H9 (cell line): Measurements from ENCODE around the gene NEMP2. TPM values are rescaled to one million over a fixed set of nuclear protein-coding genes. Genes with fewer than 3 reads are reported as not detected.

Source experiments
- DNase-seq: peaks from one replicate; pipeline ENCODE4 v3.0.0-alpha.2; 2017
- H2AFZ ChIP-seq: one replicate; pipeline ENCODE4 v1.6.1; 2013; ENCODE audit warnings: mild to moderate bottlenecking, low read length, control low read depth, moderate library complexity
- H2AK5ac ChIP-seq: 2 replicates; pipeline ENCODE4 v1.6.1; 2013; ENCODE audit warnings: low read length, control low read depth, mixed read lengths; ENCODE audit not compliant: insufficient read length
- H2BK120ac ChIP-seq: one replicate; pipeline ENCODE4 v1.6.1; 2013; ENCODE audit warnings: low read depth, mild to moderate bottlenecking, low read length, control low read depth, inconsistent platforms; ENCODE audit not compliant: poor library complexity, severe bottlenecking
- H2BK12ac ChIP-seq: 2 replicates; pipeline ENCODE4 v1.6.1; 2013; ENCODE audit warnings: low read length, control low read depth, mixed read lengths, low read depth; ENCODE audit not compliant: insufficient read length
- H2BK15ac ChIP-seq: 2 replicates; pipeline ENCODE4 v1.6.1; 2013; ENCODE audit warnings: low read depth, low read length, control low read depth
- H2BK20ac ChIP-seq: one replicate; pipeline ENCODE4 v1.6.1; 2013; ENCODE audit warnings: low read depth, mild to moderate bottlenecking, low read length, control low read depth, inconsistent platforms; ENCODE audit not compliant: poor library complexity, severe bottlenecking
- H2BK5ac ChIP-seq: 2 replicates; pipeline ENCODE4 v1.6.1; 2013; ENCODE audit warnings: low read length, control low read depth, mixed read lengths; ENCODE audit not compliant: insufficient read length
- H3K14ac ChIP-seq: 2 replicates; pipeline ENCODE4 v1.6.1; 2013; ENCODE audit warnings: low read length, control low read depth; ENCODE audit not compliant: insufficient read depth
- H3K18ac ChIP-seq: 2 replicates; pipeline ENCODE4 v1.6.1; 2013; ENCODE audit warnings: low read depth, mild to moderate bottlenecking, mixed read lengths, low read length, control low read depth; ENCODE audit not compliant: insufficient read length
- H3K23ac ChIP-seq: 2 replicates; pipeline ENCODE4 v1.6.1; 2013; ENCODE audit warnings: low read length, control low read depth, mixed read lengths, low read depth; ENCODE audit not compliant: insufficient read length
- H3K23me2 ChIP-seq: 2 replicates; pipeline ENCODE4 v1.6.1; 2013; ENCODE audit warnings: low read depth, mild to moderate bottlenecking, mixed read lengths, low read length, control low read depth; ENCODE audit not compliant: insufficient read length, poor library complexity, severe bottlenecking
- H3K27ac ChIP-seq: 2 replicates; pipeline ENCODE4 v1.5.1; 2013; ENCODE audit warnings: low read length, control low read depth, mixed read lengths, low read depth; ENCODE audit not compliant: insufficient read length
- H3K27me3 ChIP-seq: 2 replicates; pipeline ENCODE4 v1.6.1; 2013; ENCODE audit warnings: low read length, control low read depth, inconsistent platforms; ENCODE audit not compliant: insufficient read depth
- H3K4ac ChIP-seq: 2 replicates; pipeline ENCODE4 v1.6.1; 2013; ENCODE audit warnings: low read depth, mild to moderate bottlenecking, control low read depth, inconsistent platforms, low read length, moderate library complexity
- H3K4me1 ChIP-seq: 2 replicates; pipeline ENCODE4 v1.6.1; 2013; ENCODE audit warnings: low read length, control low read depth, inconsistent platforms; ENCODE audit not compliant: insufficient read depth
- H3K4me2 ChIP-seq: 2 replicates; pipeline ENCODE4 v1.6.1; 2013; ENCODE audit warnings: low read length, control low read depth, mixed read lengths; ENCODE audit not compliant: insufficient read length, insufficient read depth
- H3K56ac ChIP-seq: 2 replicates; pipeline ENCODE4 v1.6.1; 2013; ENCODE audit warnings: low read depth, mild to moderate bottlenecking, mixed read lengths, low read length, control low read depth; ENCODE audit not compliant: insufficient read length
- H3K79me1 ChIP-seq: 2 replicates; pipeline ENCODE4 v1.6.1; 2013; ENCODE audit warnings: low read depth, mild to moderate bottlenecking, moderate library complexity, low read length, control low read depth, inconsistent platforms; ENCODE audit not compliant: insufficient read depth, poor library complexity, severe bottlenecking
- H3K79me2 ChIP-seq: 2 replicates; pipeline ENCODE4 v1.6.1; 2013; ENCODE audit warnings: low read length, control low read depth, inconsistent platforms; ENCODE audit not compliant: insufficient read depth
- H3K9ac ChIP-seq: 2 replicates; pipeline ENCODE4 v1.6.1; 2013; ENCODE audit warnings: low read length, control low read depth, mixed read lengths; ENCODE audit not compliant: insufficient read length; ENCODE audit errors: extremely low read depth
- H3K9me3 ChIP-seq: one replicate; pipeline ENCODE4 v1.6.1; 2013; ENCODE audit warnings: low read depth, low read length, inconsistent platforms; ENCODE audit not compliant: control insufficient read depth
- H3T11ph ChIP-seq: one replicate; pipeline ENCODE4 v1.6.1; 2013; ENCODE audit warnings: mild to moderate bottlenecking, low read length, control low read depth, inconsistent platforms
- H4K20me1 ChIP-seq: one replicate; pipeline ENCODE4 v1.6.1; 2013; ENCODE audit not compliant: control insufficient read depth, insufficient read length, insufficient read depth
- H4K5ac ChIP-seq: 2 replicates; pipeline ENCODE4 v1.6.1; 2013; ENCODE audit warnings: low read depth, mild to moderate bottlenecking, mixed read lengths, low read length, control low read depth; ENCODE audit not compliant: insufficient read length
- H4K8ac ChIP-seq: replicated peaks from 2 replicates; pipeline ENCODE4 v1.6.1; 2013; ENCODE audit warnings: low read length, control low read depth, mixed read lengths, low read depth; ENCODE audit not compliant: insufficient read length
- H4K91ac ChIP-seq: 2 replicates; pipeline ENCODE4 v1.6.1; 2013; ENCODE audit warnings: low read depth, mild to moderate bottlenecking, moderate library complexity, mixed read lengths, low read length, control low read depth; ENCODE audit not compliant: insufficient read length
- H3K27ac Mint-ChIP-seq, 3 experiments: 2 replicates in 2 of 3; 3 replicates in 1 of 3; pipeline ENCODE4 v1.8.0; 2020 to 2021; ENCODE audit warnings: mixed read lengths in 3 of 3, mild to moderate bottlenecking in 1 of 3, moderate library complexity in 1 of 3
- H3K27me3 Mint-ChIP-seq: 2 replicates; pipeline ENCODE4 v1.8.0; 2021; ENCODE audit warnings: low read depth, mild to moderate bottlenecking, moderate library complexity, mixed read lengths
- H3K36me3 Mint-ChIP-seq, 3 experiments: 2 replicates in 2 of 3; 3 replicates in 1 of 3; pipeline ENCODE4 v1.8.0; 2020 to 2021; ENCODE audit warnings: low read depth in 3 of 3, mixed read lengths in 3 of 3; ENCODE audit not compliant: insufficient read depth in 1 of 3
- H3K4me1 Mint-ChIP-seq, 2 experiments: 2 replicates each; pipeline ENCODE4 v1.8.0; 2020; ENCODE audit warnings: mixed read lengths in 2 of 2
- H3K4me3 Mint-ChIP-seq, 2 experiments: 2 replicates in 1 of 2; 3 replicates in 1 of 2; pipeline ENCODE4 v1.8.0; 2020 to 2021; ENCODE audit warnings: mild to moderate bottlenecking in 2 of 2, mixed read lengths in 2 of 2, moderate library complexity in 1 of 2
- H3K9me3 Mint-ChIP-seq, 2 experiments: 2 replicates in 1 of 2; 3 replicates in 1 of 2; pipeline ENCODE4 v1.8.0; 2020; ENCODE audit warnings: mild to moderate bottlenecking in 2 of 2, mixed read lengths in 2 of 2, moderate library complexity in 1 of 2
- total RNA-seq: library from RNA; stranded (reverse); gene quantifications from 2 replicates; pipeline ENCODE4 v1.2.1, GENCODE V29; 2021
- TF ChIP-seq, protein P1 (sequence below): fragments of 200-600 bp; sonication (generic); conservative IDR thresholded peaks from 3 replicates; pipeline ENCODE4 v1.8.0; 2021; ENCODE audit warnings: antibody characterized with exemption, mild to moderate bottlenecking

Gene NEMP2
- total RNA-seq, 1 experiment from 2014 or later, result 5.3 TPM

DNA sequence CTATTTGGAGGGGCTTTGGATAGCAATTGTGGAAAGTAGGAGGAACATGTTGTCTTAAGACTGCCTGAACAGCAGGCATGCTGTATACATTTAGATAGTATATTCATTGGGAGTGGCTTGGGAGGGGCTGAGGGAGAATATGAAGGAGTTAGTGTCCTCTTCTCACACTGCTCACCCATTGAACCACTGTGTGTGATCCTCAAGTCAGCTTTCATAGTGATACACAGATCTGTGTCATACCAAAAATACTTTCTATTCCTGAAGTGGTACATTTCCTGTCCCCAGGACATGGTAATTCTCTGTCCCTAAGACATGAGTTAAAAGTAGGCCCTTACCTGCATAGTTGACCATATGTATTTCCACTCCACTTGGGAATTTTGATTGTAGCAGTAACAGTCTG is 9.6 kb downstream of the NEMP2 start:
- H3K79me1 ChIP-seq, result no peaks in the 10 kb centered on the region
- no peak for DNase-seq
- H2AFZ ChIP-seq, result no peak overlapping the region
- H3K14ac ChIP-seq, result no peak overlapping the region
- no peak overlapping the region for H3K9ac ChIP-seq
- H2BK5ac ChIP-seq, result no peak overlapping the region
- H2BK20ac ChIP-seq, result no peak overlapping the region
- no peaks in the 10 kb centered on the region for H3K27me3 ChIP-seq
- TF ChIP-seq, protein P1, sequence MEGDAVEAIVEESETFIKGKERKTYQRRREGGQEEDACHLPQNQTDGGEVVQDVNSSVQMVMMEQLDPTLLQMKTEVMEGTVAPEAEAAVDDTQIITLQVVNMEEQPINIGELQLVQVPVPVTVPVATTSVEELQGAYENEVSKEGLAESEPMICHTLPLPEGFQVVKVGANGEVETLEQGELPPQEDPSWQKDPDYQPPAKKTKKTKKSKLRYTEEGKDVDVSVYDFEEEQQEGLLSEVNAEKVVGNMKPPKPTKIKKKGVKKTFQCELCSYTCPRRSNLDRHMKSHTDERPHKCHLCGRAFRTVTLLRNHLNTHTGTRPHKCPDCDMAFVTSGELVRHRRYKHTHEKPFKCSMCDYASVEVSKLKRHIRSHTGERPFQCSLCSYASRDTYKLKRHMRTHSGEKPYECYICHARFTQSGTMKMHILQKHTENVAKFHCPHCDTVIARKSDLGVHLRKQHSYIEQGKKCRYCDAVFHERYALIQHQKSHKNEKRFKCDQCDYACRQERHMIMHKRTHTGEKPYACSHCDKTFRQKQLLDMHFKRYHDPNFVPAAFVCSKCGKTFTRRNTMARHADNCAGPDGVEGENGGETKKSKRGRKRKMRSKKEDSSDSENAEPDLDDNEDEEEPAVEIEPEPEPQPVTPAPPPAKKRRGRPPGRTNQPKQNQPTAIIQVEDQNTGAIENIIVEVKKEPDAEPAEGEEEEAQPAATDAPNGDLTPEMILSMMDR, result no peak
- H3T11ph ChIP-seq, result no peak overlapping the region
- H3K27ac ChIP-seq, result no peak overlapping the region
- no peak overlapping the region for H2AK5ac ChIP-seq
- H2BK15ac ChIP-seq, result no peak overlapping the region
- no peaks in the 10 kb centered on the region for H3K9me3 ChIP-seq
- no peaks in the 10 kb centered on the region; the same call in 1 of the 2 replicates for H3K4me1 ChIP-seq
- no peak overlapping the region for H4K91ac ChIP-seq
- Mint-ChIP-seq H3K4me1 (peaks cover 18 to 20% of the 10 kb centered on the region in 2 experiments), H3K27ac (no peak overlapping the region), H3K36me3 (no peaks in the 10 kb centered on the region; a peak in 2 of 7 replicates), H3K4me3 (no peak overlapping the region), H3K9me3 (no peaks in the 10 kb centered on the region), H3K27me3 (no peaks in the 10 kb centered on the region)
- H4K20me1 ChIP-seq, result no peaks in the 10 kb centered on the region
- no peak overlapping the region for H3K4ac ChIP-seq
- H2BK12ac ChIP-seq, result no peak overlapping the region
- no peak overlapping the region for H2BK120ac ChIP-seq
- H3K18ac ChIP-seq, result no peak overlapping the region
- H3K23ac ChIP-seq, result no peak overlapping the region
- H4K5ac ChIP-seq, result no peak overlapping the region
- no peak overlapping the region for H3K4me2 ChIP-seq
- no peak overlapping the region for H3K56ac ChIP-seq
- H3K23me2 ChIP-seq, result no peaks in the 10 kb centered on the region
- no peaks in the 10 kb centered on the region for H3K79me2 ChIP-seq
- no peak overlapping the region for H4K8ac ChIP-seq
